Heart left ventricle (tissue), 13 donors: Measurements from ENCODE around the gene KRTAP13-3.

Experiments used
- CTCF ChIP-seq, 12 donors: fragments of 200-600 bp; sonication (generic) in 4 of 12; IDR thresholded peaks; one replicate each; pipeline versions ENCODE4 v1.5.0 to v1.8.0; 2018 to 2022; ENCODE audit warnings: antibody characterized with exemption in 12 of 12, mild to moderate bottlenecking in 5 of 12
- POLR2A ChIP-seq, 2 donors: fragments of 450-650 bp; IDR thresholded peaks; one replicate each; pipeline ENCODE4 v1.6.1; 2017; ENCODE audit warnings: antibody characterized with exemption in 2 of 2, mild to moderate bottlenecking in 2 of 2, moderate library complexity in 2 of 2
- donor health status: ischemic (EF 13 %, LVEDD 7.1; RV severe dilation, severe dysfunction).
- donor health status: DM: no; HTN: yes; CAD: no.
- donor health status: DM: no; HTN: no; CAD: no.
- donor health status: ischemic (EF 25% LVEDD 6.9; RV normal size, moderate dysfunction).
- donor health status: ischemic (EF 25% LVEDD 5.7; RV mildly dilated, moderate dysfunction).
- donor health status: ischemic (EF 35%, LVEDD 5.7; RV mildly dilated, moderate dysfunction).
- donor health status: nonischemic (EF 11% LVEDD 7.7; RV severe dilation, severe dysfunction).
- donor health status: DM: yes; HTN: yes; CAD: no.
- donor health status: PGD.
- donor health status: ischemic (EF 29% LVEDD 5.4; RV normal size, mild dysfunction).
- donor health status: nonischemic (EF 23%, LVEDD 6.1; RV moderate dilation, normal function).

DNA sequence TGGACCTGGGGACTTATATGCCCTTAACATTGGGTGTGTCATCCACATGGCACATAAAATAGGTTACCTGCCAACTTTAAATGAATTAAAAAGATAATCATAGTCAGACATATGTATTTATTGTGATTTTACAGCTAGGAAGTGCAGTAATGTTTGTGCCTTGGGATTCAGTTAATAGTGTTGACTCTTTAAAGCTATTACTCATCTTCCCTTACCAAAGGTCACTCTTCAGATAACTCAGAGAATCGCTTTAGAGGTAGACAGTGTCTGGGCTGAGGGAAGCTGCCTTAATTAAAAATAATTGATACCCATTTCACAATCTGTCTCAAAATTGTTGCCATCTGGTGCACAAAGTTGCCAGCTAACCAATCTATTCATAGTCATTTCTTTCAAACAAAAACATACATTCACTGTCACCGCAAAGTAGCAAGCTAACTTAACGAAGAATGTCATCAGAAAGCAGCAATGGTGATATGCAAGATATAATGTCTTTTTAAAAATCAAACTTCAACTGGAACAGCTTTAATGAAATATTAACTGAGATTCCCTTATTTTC is 11.4 kb upstream of the KRTAP13-3 start:
- TF ChIP-seq CTCF (IDR thresholded peaks at IDR 0.05) (no peak), POLR2A (IDR thresholded peaks at IDR 0.05) (no peak)
